ENCODE measurements around the gene CUX1. TPM values are rescaled to one million over a fixed set of nuclear protein-coding genes. Genes with fewer than 3 reads are reported as not detected.

CUX1 gene
- total RNA-seq, 1 experiment from 2014 or later, result 64.3 TPM

- no peak for TF ChIP-seq E2F4 (CRISPR knock-in tag; IDR thresholded peaks at IDR 0.05; ENCODE audit: borderline replicate concordance, low read depth)
- no peak for TF ChIP-seq FOXK1 (CRISPR knock-in tag; IDR thresholded peaks at IDR 0.05)
These were observed 84.5 kb downstream of the CUX1 start (continued) for GRCh38 chr7:101901661-101902491.

- no peak for TF ChIP-seq CBFB (CRISPR knock-in tag; IDR thresholded peaks at IDR 0.05; ENCODE audit: low read depth)
- peak; percentile 37; the same call in 1 of the 2 replicates for TF ChIP-seq ZNF121 (CRISPR knock-in tag; IDR thresholded peaks at IDR 0.05)
- Mint-ChIP-seq H3K36me3 (no peaks in the 10 kb centered on the region), H3K9me3 (no peaks in the 10 kb centered on the region), H3K27me3 (ENCODE audit: low read depth) (no peaks in the 10 kb centered on the region), H3K27ac (peak overlapping the region; percentile 63; the same call in 1 of the 2 replicates), H3K4me3 (no peak overlapping the region), H3K4me1 (peaks cover 43% of the 10 kb centered on the region)
- CTCF ChIA-PET, result no interaction called here
- POLR2A ChIA-PET, result interaction anchor here (0.7 kb wide), 1 partner anchor 9 kb away, joined by 3 read pairs; no protein-coding TSS in a partner anchor
- ATAC-seq (peak; percentile 49), DNase-seq (ENCODE audit: low spot score) (no peak)
These were observed 85.5 kb downstream of the CUX1 start for GRCh38 chr7:101902680-101903514.

GRCh38 chr7:101903515-101903868 lies 86.1 kb downstream of the CUX1 start:
- no peak overlapping the region for H3K27ac Mint-ChIP-seq
- no peak overlapping the region for H3K4me3 Mint-ChIP-seq
- POLR2A ChIA-PET, result interaction anchor here (0.7 kb wide), 1 partner anchor 10 kb away, joined by 3 read pairs; no protein-coding TSS in a partner anchor
- H3K36me3 Mint-ChIP-seq, result no peaks in the 10 kb centered on the region
- ATAC-seq, result no peak
- no peaks in the 10 kb centered on the region for H3K9me3 Mint-ChIP-seq
- TF ChIP-seq ZNF532 (CRISPR knock-in tag; IDR thresholded peaks at IDR 0.05; ENCODE audit: borderline replicate concordance), result no peak
- no peak for TF ChIP-seq GRHL2 (CRISPR knock-in tag; IDR thresholded peaks at IDR 0.05; ENCODE audit: insufficient replicate concordance, severe bottlenecking)
- no peak for TF ChIP-seq FOXP1 (CRISPR knock-in tag; IDR thresholded peaks at IDR 0.05; ENCODE audit: borderline replicate concordance)
- TF ChIP-seq GABPB1 (CRISPR knock-in tag; IDR thresholded peaks at IDR 0.05), result no peak
- no peak for DNase-seq (ENCODE audit: low spot score)
- no peaks in the 10 kb centered on the region for H3K27me3 Mint-ChIP-seq (ENCODE audit: low read depth)
- CTCF ChIA-PET, result no interaction called here
- peaks cover 39% of the 10 kb centered on the region for H3K4me1 Mint-ChIP-seq

- Mint-ChIP-seq H3K4me1 (peaks cover 36% of the 10 kb centered on the region), H3K36me3 (no peaks in the 10 kb centered on the region), H3K9me3 (no peaks in the 10 kb centered on the region), H3K27me3 (ENCODE audit: low read depth) (no peaks in the 10 kb centered on the region), H3K27ac (no peak overlapping the region), H3K4me3 (no peak overlapping the region)
- ChIA-PET CTCF (no interaction called here), POLR2A (interaction anchor here (0.7 kb wide), 1 partner anchor 10 kb away, joined by 3 read pairs; no protein-coding TSS in a partner anchor)
- ATAC-seq (no peak), DNase-seq (ENCODE audit: low spot score) (no peak)
- TF ChIP-seq ZNF121 (CRISPR knock-in tag; IDR thresholded peaks at IDR 0.05) (no peak), ZNF425 (CRISPR knock-in tag; conservative IDR thresholded peaks at IDR 0.05) (no peak), TP53 (CRISPR knock-in tag; IDR thresholded peaks at IDR 0.05) (no peak), IRF1 (CRISPR knock-in tag; IDR thresholded peaks at IDR 0.05) (no peak), NFYB (CRISPR knock-in tag; conservative IDR thresholded peaks at IDR 0.05; ENCODE audit: low read depth) (no peak)
These were observed 86.6 kb downstream of the CUX1 start for GRCh38 chr7:101904019-101904418.
